ENCODE data around the gene MEX3C.

DNA sequence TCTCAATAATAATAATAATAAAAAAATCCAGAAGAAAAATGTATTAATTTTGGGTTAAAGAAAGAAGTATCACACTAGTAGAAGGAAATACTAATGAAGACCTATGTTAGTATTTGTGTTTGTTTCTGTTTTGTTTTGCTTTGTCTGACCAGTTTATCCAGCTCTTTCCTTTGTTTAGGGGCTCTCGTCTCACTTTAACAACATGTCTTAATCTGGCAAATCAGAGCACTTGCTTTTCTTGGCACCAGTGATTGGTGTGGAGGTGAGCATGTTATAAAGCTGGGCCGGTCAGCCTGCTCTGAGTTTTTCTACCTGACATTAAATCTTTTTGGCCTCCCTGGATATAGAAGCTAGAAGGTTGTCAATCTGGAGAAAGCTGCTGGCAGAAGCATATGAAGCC is 15.1 kb upstream of the MEX3C start:
- TF ChIP-seq, protein P1, sequence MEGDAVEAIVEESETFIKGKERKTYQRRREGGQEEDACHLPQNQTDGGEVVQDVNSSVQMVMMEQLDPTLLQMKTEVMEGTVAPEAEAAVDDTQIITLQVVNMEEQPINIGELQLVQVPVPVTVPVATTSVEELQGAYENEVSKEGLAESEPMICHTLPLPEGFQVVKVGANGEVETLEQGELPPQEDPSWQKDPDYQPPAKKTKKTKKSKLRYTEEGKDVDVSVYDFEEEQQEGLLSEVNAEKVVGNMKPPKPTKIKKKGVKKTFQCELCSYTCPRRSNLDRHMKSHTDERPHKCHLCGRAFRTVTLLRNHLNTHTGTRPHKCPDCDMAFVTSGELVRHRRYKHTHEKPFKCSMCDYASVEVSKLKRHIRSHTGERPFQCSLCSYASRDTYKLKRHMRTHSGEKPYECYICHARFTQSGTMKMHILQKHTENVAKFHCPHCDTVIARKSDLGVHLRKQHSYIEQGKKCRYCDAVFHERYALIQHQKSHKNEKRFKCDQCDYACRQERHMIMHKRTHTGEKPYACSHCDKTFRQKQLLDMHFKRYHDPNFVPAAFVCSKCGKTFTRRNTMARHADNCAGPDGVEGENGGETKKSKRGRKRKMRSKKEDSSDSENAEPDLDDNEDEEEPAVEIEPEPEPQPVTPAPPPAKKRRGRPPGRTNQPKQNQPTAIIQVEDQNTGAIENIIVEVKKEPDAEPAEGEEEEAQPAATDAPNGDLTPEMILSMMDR (IDR thresholded peaks at IDR 0.05), result no peak
- TF ChIP-seq POLR2A (IDR thresholded peaks at IDR 0.05), result no peak
